Left kidney (tissue), 2 donors: ENCODE measurements around the gene TENT4A. TPM values are rescaled to one million over a fixed set of nuclear protein-coding genes. Genes with fewer than 3 reads are reported as not detected.
"Not testable (repeated sequence)": the region's sequence is repeated elsewhere in the genome, so short reads cannot be mapped to it uniquely, and the experiment has no call there.

ENCODE experiments used
- DNase-seq: peaks from one replicate; pipeline ENCODE4 v3.0.0-alpha.2; 2013
- polyA plus RNA-seq: library from polyadenylated mRNA; unstranded; fragments of 120-200 nt; gene quantifications from one replicate; pipeline ENCODE4 v1.2.1, GENCODE V29; 2013; ENCODE audit not compliant: insufficient read length

The TENT4A gene
- polyA plus RNA-seq, 1 donor, result 35.6 TPM

DNA sequence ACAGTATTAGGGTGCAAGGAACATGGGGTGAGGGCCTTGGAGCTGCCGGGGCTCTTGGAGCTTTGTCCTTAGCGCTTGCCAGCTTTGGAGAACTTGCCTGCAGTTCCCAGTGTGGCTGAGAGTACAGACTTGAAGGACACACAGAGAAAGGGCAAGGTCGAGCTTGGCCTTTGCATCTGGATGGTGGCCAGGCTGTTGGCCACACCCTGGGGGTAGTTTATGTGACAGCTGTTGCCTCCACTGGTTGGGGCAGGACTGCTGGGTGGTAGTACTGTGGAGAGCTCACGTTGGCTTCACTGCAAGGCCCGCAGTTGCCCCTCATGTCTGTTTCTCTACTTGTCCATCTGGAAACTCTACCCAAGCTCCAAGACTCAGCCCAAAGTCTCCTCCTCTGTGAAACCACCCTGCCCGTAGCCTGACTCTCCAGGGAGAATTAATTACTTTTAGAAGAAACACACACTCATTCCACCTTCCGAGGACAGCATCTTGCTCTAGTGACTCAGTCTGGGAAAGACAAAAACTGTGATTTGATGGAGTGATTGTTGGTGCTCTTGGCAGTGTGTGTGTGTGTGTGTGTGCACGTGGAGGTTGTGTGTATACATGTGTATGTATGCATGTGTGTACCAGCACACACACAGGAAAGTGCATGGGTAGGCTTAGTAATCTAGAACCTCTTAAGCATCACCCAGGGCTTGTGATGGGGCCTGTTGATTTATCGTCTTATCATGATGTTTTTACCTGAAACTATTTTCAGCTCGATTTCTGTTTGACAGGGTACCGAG, 57.8 kb downstream of the TENT4A start:
- DNase-seq, result no peak

DNA sequence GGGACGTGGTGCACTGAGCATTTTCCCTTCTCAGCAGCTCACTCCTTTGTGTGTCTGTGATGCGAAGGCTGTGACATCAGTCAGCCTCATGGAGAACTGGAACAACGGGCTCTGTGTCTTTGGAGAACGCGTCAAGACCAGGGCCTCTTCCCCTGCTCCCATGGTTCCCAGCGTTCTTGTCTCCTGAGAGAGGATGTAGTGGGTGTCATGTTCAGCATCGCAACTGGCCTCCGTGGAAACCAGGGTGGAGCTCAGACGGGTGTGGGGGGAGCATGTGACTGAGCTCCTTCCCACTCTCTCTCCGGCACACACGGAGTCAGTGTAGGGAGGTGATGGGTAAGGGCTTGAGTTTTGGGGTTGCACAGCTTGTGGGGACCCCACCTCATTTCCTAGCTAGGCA, 59.7 kb downstream of the TENT4A start:
- no peak for DNase-seq

DNA sequence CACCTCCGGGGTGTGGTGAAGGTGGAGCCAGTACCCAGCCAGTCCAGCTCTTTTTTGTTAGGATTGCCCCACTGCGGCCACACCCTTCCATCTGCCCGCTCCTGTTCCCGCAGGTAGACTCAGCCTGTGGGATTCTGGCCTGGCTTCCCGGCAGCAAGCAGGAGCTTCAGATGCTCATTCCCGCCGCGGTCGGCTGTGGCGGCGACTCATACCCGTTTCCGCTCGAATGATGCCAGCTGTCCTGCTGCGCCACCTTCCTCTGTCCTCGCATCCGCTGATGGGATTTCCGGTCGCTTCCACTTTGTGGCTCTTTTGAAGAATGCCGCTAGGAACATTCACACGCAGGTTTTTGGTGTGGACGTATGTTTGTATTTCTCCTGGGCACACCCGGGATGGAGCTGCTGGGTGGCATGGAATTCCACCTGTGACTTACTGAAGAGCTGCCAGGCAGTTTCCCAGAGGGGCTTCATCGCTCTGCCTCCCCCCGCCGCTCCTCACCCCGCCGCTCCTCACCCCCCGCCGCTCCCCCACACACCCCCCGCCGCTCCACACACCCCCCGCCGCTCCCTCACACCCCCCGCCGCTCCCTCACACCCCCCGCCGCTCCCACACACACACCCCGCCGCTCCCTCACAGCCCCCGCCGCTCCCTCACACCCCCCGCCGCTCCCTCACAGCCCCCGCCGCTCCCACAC, 60.3 kb downstream of the TENT4A start:
- no peak for DNase-seq

DNA sequence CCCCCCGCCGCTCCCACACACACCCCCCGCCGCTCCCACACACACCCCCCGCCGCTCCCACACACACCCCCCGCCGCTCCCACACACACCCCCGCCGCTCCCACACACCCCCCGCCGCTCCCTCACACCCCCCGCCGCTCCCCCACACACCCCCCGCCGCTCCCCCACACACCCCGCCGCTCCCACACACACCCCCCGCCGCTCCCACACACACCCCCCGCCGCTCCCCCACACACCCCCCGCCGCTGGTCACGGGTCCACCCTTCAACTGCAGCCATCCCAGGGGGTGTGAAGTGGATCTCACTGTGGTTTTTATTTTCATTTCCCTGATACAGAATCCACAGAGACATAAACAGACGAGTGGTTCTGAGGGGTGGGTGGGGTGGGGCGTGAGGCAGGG, 61.0 kb downstream of the TENT4A start:
- not testable (repeated sequence) for DNase-seq

DNA sequence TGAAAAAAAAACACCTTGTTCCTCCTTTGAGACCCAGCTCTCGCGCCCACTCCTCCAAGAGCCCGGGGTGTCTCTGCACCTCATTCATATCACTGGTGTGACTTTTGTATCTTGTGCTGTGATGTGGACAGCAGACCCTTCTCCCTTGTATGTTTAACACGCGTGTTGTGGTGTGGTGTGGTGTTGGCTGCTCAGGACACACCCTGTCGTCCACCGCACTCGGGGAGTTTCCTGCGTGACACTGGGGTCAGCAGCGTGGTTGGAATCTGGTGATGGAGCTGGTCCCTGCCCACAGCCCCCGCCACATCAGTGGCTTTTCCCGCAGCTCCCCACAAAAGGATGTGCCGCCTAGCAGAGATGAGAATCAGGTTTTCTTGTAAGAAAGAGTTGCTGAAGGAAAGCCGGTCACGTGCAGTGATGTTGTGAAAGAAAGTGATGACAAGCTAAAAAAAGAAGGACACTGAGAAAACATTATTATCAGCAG, 61.5 kb downstream of the TENT4A start:
- DNase-seq, result no peak

DNA sequence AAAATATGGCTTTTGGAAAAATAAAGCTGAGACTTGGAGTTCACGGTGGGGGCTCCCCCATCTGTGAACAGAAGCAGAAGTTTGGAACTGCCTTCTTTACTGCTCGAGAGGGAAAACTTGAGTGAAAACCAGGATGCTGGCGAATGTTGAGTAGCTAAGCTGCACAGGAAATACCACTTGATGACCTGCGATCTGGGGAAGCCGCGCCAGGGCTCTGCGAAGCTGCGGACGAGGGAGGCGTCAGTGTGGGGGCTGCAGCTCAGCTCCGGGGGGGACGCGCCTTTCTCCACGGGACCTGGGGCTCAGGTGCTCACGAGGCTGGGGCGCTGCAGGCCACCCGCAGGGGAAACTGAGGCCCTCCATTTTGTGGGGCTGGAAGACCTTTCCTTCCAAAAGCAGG, 62.3 kb downstream of the TENT4A start:
- no peak for DNase-seq

DNA sequence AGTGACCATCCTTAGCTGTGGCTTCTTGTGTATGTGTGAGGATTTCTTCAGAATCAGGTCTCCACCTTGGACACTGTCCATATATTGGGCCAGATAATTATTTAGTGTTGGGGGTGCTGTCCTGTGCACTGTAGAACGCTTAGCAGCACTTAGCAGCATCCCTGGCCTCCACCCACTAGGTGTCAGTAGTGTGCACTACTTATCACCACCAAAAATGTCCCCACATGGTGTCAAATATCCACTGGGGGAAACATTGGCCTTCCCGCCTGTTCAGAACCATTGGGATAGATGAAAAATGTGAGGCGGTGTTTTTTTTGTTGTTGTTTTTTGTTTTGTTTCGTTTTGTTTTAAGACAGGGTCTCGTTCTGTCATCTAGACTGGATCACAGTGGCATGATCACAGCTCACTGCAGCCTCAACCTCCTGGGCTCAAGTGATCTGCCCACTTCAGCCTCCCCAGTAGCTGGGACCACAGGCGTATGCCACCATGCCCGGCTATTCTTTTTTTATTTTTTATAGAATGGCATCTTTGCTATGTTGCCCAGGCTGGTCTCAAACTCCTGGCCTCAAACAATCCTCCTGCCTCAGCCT, 67.7 kb downstream of the TENT4A start:
- DNase-seq, result no peak

DNA sequence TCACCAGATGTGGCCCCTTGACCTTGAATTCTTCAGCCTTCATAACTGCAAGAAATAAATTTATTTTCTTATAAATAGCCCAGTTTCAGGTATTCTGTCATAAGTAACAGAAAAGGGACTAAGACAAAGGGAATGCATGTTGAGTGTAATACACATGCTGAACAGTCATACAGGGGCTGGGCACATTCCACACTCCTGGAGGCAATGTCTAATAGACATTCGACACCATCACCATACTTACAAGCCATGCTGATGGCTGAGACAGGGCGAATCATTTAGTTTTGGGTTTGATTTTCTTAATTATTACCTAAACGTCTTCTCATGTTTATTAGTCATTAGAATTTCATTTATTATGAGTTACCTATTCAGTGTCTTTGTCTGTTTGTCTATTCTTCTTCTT, 68.5 kb downstream of the TENT4A start:
- no peak for DNase-seq

DNA sequence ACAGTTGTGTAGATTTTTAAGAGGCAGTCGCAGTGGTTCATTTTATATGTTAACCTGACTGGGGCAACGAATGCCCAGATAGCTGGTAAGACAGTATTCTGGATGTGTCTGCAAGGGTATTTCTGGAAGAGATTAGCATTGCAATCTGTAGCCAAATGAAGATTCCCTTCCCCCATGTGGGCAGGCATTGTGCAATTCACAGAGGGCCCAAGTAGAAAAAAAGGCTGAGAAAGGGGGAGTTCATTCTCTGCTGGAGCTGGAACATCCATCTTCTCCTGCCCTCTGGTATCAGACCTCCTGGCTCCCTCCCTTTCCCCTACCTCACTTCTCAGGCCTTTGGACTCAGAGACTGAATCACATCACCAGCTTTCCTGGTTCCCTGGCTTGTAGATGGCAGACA, 70.6 kb downstream of the TENT4A start:
- DNase-seq, result no peak

DNA sequence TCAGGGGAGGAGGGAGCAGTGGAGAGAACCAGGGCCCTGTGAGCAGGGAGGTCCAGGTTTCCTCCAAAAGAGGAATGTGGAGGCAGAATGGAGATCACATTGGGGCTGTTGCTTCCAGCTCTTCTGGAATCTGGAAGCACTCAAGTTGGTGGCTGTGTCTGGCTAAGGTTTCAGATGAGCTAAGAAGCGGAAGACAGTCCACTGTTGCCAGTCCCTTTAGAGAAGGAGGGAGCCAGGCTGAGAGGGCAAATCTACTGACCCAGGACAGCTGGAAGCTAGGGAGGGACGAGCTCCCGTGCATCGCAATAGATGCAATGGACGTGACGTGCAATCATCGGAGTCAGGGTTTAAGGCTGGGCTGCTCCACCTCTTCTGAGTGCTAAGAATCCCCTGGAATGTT, 71.2 kb downstream of the TENT4A start:
- no peak for DNase-seq

DNA sequence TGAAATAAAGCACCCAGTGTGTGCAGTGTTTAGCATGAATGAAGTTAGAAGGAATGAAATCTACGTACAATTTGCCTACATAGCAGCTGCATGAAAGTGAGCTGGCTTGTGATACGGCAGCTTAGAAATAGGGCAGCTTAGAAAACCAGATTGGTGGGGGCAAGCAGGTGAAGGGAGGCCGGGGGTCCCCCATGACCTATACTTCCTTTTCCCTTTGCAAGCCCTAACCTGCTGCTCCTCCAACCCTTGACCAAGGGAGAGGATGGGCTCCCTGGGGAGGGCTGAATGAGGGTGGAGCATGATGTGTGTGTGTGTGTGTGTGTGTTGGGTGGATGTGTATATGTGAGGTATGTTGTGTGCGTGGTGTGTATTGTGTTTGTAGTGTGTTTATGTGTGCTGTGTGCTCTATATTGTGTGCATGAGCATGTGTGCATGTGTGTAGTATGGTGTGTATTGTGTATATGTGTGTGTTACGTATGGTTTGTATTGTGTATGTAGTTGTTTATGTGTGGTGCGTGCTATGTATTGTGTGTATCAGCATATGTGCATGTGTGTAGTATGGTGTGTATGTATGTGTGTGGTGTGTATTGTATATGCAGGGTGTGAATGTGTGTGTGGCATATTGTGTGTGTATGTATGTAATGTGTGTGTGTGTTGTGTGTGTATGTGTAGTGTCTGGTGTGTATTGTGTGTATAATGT, 72.1 kb downstream of the TENT4A start:
- DNase-seq, result no peak

DNA sequence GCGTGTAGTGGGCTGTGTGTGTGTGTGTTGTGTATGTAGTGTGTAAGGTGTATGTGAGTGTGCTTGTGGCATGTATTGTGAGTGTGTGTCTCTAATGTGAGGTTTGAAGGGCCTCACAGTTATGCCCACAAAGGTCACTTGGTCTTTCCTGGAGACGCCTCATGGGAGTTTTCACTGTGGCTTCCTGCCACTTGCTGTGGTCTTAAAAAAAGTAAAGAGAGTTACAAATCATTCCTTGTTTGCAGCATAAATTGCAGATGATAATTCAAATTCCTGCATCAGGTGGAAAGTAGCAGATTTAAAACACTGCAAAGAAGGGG, 72.6 kb downstream of the TENT4A start:
- DNase-seq, result no peak

DNA sequence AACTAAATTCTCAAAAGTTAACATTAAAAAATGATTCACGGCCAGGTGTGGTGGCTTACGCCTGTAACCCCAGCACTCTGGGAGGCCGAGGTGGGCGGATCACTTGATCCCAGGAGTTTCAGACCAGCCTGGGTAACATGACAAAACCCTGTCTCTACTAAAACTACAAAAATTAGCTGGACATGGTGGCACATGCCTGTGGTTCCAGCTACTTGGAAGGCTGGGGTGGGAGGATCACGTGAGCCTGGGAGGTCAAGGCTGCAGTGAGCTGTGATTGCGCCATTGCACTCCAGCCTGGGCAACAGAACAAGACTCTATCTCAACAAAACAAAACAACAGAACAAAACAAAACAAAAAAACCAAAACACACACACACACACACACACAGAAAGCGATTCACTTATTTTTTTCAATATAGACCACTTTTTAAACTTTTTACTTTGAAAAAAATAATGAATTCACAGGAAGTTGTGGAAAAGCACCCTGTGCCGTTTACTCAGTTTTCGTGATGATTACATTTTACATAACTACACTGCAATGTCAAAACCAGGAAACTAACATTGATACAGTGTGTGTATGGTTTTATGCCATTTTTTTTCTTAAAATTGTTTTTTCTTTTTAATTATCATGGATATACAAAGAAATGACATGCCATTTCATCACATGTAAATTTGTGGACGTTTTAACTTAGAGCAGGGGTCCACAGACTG, 73.7 kb downstream of the TENT4A start:
- no peak for DNase-seq

DNA sequence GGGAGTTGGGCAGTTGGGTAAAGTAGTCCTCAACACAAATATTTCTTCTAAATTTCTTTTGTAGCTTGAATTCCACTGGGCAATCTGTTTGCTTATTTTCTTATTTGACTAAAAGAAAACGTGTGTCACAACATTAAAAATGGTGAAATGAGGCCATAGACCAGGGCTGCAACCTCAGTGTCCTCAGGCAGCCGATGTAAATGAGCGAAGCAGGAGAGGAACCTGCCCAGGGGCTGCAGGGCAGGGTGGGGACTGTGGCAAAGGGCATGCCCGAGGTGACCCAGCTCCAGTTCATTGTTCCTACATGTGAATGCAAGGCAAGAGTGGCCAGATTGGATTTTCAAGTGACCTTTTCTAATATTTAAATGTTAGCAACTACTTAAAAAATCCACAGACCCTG, 74.7 kb downstream of the TENT4A start:
- no peak for DNase-seq

DNA sequence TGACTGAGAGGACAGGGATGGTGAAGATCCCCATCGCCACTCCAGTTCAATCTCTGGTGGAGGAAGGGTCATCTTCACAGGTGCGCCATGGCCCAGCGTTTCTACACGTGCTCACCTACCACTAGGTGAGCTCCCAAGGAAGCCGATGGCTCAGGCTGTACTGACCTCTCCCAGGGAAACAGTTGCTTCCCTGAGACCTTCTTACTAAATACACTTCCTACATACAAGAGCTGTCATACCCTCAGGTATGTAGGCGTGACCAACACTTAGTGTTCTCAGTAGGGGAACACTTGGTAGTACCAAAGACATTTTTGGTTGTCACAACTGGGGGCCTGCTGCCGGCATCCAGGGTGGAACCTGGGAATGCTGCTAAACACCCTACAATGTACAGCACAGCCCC, 75.2 kb downstream of the TENT4A start:
- no peak for DNase-seq

DNA sequence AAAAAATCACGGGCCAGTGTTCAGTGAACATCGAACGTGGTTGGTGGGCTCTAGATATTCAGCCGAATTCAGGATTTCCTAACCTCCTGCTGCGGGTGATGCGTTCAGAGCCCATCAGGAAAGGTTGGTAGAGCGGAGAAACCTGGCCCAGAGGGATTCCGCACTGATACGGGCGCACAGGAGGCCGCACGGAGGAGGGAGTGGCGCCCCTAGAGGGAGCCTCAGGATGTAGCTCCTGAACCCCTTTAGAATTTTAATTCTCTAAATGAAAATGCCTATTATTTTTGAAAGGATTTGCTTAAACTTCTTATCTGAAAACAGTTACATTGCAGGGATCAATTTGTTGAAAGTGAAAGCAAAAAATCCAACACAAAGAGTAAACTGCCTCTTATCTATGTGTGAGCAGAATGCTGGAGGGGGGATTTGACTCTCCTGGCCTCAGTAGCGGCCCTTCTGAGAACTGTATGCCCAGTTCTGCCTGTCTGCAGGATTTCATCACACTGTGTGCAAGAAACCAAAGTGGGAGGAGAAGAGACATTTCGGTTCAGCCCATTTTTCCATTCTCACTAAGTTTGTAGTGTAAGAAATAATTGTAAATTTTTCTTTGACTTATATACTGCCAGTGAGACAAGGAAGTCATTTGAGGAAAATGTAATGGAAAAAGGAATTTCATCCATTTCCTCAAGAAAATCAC, 75.9 kb downstream of the TENT4A start:
- no peak for DNase-seq

DNA sequence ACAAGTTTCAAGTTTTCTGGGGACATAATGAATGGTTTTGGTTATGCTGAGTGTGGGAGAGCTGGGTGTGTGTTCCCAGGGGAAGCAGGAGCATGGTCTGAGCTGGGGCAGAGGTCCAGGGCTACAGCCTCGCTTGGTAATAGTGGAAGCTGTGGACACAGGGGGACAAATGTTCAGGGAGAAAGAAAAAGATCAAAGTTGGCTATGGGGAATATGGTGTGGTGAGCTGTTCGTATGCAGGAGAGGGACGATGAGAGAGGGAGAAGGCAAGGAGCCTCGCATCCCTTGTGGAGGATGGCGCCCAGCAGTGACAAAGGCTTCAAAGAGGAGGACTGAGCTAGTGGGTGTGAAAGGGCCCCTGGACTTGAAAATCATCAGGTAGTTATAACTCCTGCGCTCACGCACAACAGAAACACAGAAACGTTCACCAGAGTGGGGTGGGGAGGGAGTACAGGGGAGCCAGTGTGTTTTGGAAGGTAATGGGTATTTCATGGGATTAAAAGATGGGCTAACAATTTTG, 77.2 kb downstream of the TENT4A start:
- no peak for DNase-seq

DNA sequence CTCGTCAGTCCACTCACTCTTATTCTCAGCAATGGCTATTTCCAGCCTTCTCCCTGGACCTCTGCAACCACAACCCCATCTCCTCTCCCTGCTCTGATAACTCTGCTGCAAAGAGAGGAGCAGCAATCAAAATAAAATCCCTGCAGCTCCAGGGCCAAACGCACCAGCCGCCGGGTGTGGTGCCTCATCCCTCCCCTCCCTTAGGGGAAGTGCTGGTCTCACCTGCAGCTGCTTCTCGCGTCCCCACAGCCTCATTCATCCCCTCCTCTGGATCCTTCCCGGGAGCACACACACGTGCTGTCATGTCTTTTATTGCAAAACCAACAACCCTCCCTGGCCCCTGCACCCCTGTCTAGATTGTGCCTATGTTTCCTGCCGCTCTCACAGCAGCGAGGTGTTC, 77.8 kb downstream of the TENT4A start:
- DNase-seq, result no peak

DNA sequence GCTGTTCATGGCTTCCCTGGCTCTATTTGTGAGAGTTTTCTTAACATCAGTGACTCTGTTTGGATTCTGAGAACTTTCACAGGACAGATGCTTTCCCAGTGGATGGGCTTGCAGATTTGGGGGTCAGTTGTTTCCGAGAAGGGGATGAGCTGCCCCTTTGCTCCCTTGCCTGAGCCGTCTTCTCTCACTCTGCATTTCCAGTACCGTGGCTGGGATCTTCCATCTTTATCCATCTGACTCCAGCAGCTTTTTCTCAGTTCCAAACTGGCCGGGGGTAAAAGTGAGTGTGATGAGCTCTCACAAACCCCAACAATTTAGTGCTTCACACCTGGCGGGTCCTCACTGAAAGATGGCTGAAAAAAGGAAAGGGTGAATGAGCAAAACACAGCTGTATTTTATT, 79.1 kb downstream of the TENT4A start:
- no peak for DNase-seq

DNA sequence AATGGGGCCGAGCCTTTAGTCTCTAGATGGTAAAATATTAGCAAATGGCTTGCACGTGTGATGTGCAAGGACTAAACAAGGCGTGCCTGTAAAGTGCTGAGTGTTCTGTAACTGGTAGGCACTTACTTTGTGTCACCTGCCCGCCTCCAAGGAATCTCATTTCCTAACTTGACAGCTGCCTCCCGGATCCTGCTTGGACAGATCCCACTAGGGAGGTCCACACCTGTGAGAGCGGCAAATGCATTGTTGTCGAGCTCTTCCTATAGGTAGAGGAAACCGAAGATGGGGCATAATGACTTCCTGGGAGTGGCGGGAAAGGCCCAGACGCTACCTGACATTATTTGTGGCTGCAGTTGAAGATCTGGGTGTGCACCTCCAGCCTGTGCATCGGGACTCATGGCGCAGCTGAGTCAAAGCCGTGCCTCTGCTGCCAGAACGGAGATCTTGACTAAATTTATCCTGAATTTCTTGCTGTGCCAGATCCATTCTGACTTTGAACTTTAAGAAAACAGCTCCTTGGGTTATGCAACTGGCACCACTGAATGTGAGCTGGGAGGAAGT, 79.8 kb downstream of the TENT4A start:
- no peak for DNase-seq

DNA sequence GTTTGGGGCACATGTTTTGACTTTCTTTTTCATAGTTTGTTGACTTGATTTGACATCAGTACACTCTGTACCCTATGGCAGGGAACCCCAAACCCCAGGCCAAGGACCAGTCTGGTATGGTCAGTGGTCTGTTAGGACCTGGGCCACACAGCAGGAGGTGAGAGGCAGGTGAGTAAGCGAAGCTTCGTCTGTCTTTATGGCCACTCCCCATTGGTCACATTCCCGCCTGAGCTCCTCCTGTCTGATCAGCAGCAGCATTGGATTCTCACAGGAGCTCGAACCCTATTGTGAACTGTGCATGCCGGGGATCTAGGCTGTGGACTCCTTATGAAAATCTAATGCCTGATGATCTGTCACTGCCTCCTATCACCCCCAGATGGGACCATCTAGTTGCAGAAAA, 88.0 kb downstream of the TENT4A start:
- no peak for DNase-seq
